Caco-2 (cell line): ENCODE data around the gene KDM4F. TPM values are rescaled to one million over a fixed set of nuclear protein-coding genes. Genes with fewer than 3 reads are reported as not detected.
"Not testable (repeated sequence)": the region's sequence is repeated elsewhere in the genome, so short reads cannot be mapped to it uniquely, and the experiment has no call there.

ENCODE experiments used
- BruUV-seq: library from RNA; stranded (reverse); fragments of 400-500 nt; replicated peaks from 2 replicates; lab custom pipeline; 2021; lab: Mats Ljungman, UMichigan
- CTCF ChIA-PET: fragments of 300-600 bp; sonication (Branson Sonifier 250); formaldehyde crosslinking; loops from one replicate; lab custom pipeline; 2022; ENCODE audit warnings: antibody characterized with exemption; lab: Charles Lee
- POLR2A ChIA-PET: fragments of 300-600 bp; sonication (Branson Sonifier 250); formaldehyde crosslinking; loops from one replicate; lab custom pipeline; 2022; ENCODE audit warnings: antibody characterized with exemption; lab: Charles Lee
- DNase-seq, 2 experiments: peaks; one replicate each; pipeline versions ENCODE4 v3.0.0 to v3.0.0-alpha.2; 2020 to 2022
- H3K27me3 ChIP-seq: replicated peaks from 2 replicates; pipeline ENCODE4 v1.6.0; 2011; ENCODE audit warnings: low read length; ENCODE audit not compliant: control insufficient read depth, insufficient read depth
- H3K36me3 ChIP-seq: 2 replicates; pipeline ENCODE4 v1.5.1; 2011; ENCODE audit warnings: low read length; ENCODE audit not compliant: control insufficient read depth, insufficient read depth
- H3K4me1 ChIP-seq: fragments of 250-450 bp; sonication (Bioruptor Pico); 2 replicates; pipeline ENCODE4 v1.5.1; 2020; ENCODE audit warnings: mild to moderate bottlenecking
- H3K4me3 ChIP-seq: 2 replicates; pipeline ENCODE4 v1.5.1; 2011; ENCODE audit warnings: low read depth, mild to moderate bottlenecking, control low read depth, low read length
- H3K9me3 ChIP-seq: fragments of 250-450 bp; sonication (Bioruptor Pico); 2 replicates; pipeline ENCODE4 v1.5.1; 2020; ENCODE audit warnings: mild to moderate bottlenecking, moderate library complexity
- H3K27ac Mint-ChIP-seq: one replicate; pipeline ENCODE4 v1.8.0; 2022; ENCODE audit warnings: mixed read lengths; ENCODE audit not compliant: unreplicated experiment
- H3K27me3 Mint-ChIP-seq: one replicate; pipeline ENCODE4 v1.8.0; 2022; ENCODE audit warnings: mixed read lengths; ENCODE audit not compliant: insufficient read depth, unreplicated experiment
- H3K36me3 Mint-ChIP-seq: one replicate; pipeline ENCODE4 v1.8.0; 2022; ENCODE audit warnings: mild to moderate bottlenecking, mixed read lengths; ENCODE audit not compliant: insufficient read depth, unreplicated experiment
- H3K4me1 Mint-ChIP-seq: one replicate; pipeline ENCODE4 v1.8.0; 2022; ENCODE audit warnings: low read depth, mixed read lengths; ENCODE audit not compliant: unreplicated experiment
- H3K4me3 Mint-ChIP-seq: one replicate; pipeline ENCODE4 v1.8.0; 2022; ENCODE audit warnings: mild to moderate bottlenecking, moderate library complexity, mixed read lengths; ENCODE audit not compliant: unreplicated experiment
- H3K9me3 Mint-ChIP-seq: one replicate; pipeline ENCODE4 v1.8.0; 2022; ENCODE audit warnings: mixed read lengths; ENCODE audit not compliant: unreplicated experiment
- intact Hi-C: fragments of 100-400 bp; cut with micrococcal nuclease; formaldehyde crosslinking; loops from one replicate; pipeline ENCODE4 v1.10.0; 2022; ENCODE audit not compliant: unreplicated experiment
- total RNA-seq: library from RNA; stranded (reverse); gene quantifications from 2 replicates; pipeline ENCODE4 v1.2.3, GENCODE V29; 2022
- TF ChIP-seq, protein P1 (sequence below), 2 experiments: fragments of 200-600 bp in 1 of 2; IDR thresholded peaks; 1 replicate in 1 of 2; 2 replicates in 1 of 2; pipeline versions ENCODE4 v1.5.1 to v1.8.0; 2011 to 2022; ENCODE audit warnings: antibody characterized with exemption in 1 of 2, control low read depth in 1 of 2, inconsistent platforms in 1 of 2, low read depth in 1 of 2, low read length in 1 of 2, mild to moderate bottlenecking in 1 of 2, moderate library complexity in 1 of 2; ENCODE audit not compliant: insufficient read depth in 1 of 2, severe bottlenecking in 1 of 2, unreplicated experiment in 1 of 2

Gene KDM4F
- total RNA-seq, 1 experiment from 2014 or later, result not detected

GRCh38 chr11:95011376-95011775, 37.8 kb upstream of the KDM4F start:
- BruUV-seq, result no TSS peak
- no peak overlapping the region for H3K27ac Mint-ChIP-seq
- H3K9me3 ChIP-seq, result no peaks in the 10 kb centered on the region
- H3K4me3 Mint-ChIP-seq, result no peak overlapping the region
- intact Hi-C loops, result no loop called here
- peaks cover 4% of the 10 kb centered on the region for H3K4me1 Mint-ChIP-seq
- H3K27me3 ChIP-seq, result no peaks in the 10 kb centered on the region
- no peak for DNase-seq
- H3K4me1 ChIP-seq, result peaks cover 3% of the 10 kb centered on the region; the same call in 1 of the 2 replicates
- CTCF ChIA-PET, result no interaction called here
- POLR2A ChIA-PET, result no interaction called here
- peaks cover 17% of the 10 kb centered on the region for H3K27me3 Mint-ChIP-seq
- no peaks in the 10 kb centered on the region for H3K36me3 Mint-ChIP-seq
- H3K9me3 Mint-ChIP-seq, result peaks cover 10% of the 10 kb centered on the region
- TF ChIP-seq, protein P1, sequence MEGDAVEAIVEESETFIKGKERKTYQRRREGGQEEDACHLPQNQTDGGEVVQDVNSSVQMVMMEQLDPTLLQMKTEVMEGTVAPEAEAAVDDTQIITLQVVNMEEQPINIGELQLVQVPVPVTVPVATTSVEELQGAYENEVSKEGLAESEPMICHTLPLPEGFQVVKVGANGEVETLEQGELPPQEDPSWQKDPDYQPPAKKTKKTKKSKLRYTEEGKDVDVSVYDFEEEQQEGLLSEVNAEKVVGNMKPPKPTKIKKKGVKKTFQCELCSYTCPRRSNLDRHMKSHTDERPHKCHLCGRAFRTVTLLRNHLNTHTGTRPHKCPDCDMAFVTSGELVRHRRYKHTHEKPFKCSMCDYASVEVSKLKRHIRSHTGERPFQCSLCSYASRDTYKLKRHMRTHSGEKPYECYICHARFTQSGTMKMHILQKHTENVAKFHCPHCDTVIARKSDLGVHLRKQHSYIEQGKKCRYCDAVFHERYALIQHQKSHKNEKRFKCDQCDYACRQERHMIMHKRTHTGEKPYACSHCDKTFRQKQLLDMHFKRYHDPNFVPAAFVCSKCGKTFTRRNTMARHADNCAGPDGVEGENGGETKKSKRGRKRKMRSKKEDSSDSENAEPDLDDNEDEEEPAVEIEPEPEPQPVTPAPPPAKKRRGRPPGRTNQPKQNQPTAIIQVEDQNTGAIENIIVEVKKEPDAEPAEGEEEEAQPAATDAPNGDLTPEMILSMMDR (IDR thresholded peaks at IDR 0.05; ENCODE audit: insufficient read depth in 1 of 2, low read depth in 1 of 2, low read length in 1 of 2, severe bottlenecking in 1 of 2, unreplicated experiment in 1 of 2), result no peak
- H3K36me3 ChIP-seq, result no peaks in the 10 kb centered on the region
- H3K4me3 ChIP-seq, result no peak overlapping the region

DNA sequence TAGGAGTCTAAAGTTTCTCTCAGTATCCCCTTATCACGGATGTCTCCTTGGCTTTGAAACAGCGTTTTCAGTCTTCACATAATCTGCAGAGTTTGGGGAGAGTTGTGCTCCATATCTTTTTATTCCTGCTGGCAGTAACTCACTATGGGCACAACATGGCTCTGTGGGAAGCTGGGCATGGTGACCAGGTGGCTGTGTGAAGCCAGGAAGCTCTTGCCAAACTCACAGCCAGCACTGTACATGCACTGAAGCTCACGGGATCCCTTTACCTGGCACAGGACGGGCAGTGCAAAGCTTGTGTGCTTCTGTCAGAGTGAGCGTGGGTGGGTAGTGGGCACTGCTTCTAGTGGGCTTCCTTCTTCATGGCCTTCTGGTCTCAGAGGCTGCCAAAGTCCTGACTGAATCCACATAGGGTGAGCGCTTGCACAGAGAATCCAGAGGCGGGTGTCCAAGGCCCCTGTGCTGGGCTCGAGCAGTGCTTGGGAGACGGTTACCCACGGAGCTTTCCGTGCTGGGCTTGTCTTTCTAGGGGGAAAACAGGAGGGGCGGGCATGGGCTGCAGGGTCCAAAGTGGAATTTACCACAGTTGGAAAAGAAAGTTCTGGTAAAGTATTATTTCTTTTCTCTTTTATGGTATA, 34.9 kb upstream of the KDM4F start:
- TF ChIP-seq, protein P1 (IDR thresholded peaks at IDR 0.05; ENCODE audit: insufficient read depth in 1 of 2, low read depth in 1 of 2, low read length in 1 of 2, severe bottlenecking in 1 of 2, unreplicated experiment in 1 of 2), result no peak
- Mint-ChIP-seq H3K27me3 (peaks cover 4% of the 10 kb centered on the region), H3K4me3 (no peak overlapping the region), H3K9me3 (no peaks in the 10 kb centered on the region), H3K27ac (no peak overlapping the region), H3K4me1 (peaks cover 6% of the 10 kb centered on the region), H3K36me3 (no peaks in the 10 kb centered on the region)
- Histone ChIP-seq H3K9me3 (no peaks in the 10 kb centered on the region), H3K4me3 (no peak overlapping the region), H3K4me1 (peaks cover 3% of the 10 kb centered on the region; the same call in 1 of the 2 replicates), H3K27me3 (no peaks in the 10 kb centered on the region), H3K36me3 (no peaks in the 10 kb centered on the region)
- BruUV-seq, result no TSS peak
- CTCF ChIA-PET, result interaction anchor here (0.6 kb wide), 1 partner anchor 482 kb away, joined by 4 read pairs; no protein-coding TSS in a partner anchor
- no peak for DNase-seq
- intact Hi-C loops, result no loop called here
- POLR2A ChIA-PET, result no interaction called here

DNA sequence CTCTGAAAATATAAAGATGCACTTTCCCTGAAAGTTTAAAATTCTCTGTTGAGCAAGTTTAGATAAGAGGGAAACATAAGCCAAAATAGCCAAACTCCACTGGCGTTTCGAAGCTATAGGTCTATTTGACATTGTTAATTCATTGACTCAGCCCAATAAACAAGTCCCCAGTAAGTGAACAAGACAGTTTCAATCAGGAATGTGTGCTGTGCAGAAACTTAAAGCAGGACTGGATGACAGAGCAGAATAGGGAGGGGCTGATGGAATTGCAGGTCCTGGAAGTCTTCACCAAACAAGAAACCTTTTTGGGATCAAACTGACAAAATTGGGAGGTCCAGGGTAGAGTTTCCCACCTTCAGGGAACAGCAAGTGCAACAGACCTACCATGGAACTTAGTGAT, 33.1 kb upstream of the KDM4F start:
- TF ChIP-seq, protein P1 (IDR thresholded peaks at IDR 0.05; ENCODE audit: insufficient read depth in 1 of 2, low read depth in 1 of 2, low read length in 1 of 2, severe bottlenecking in 1 of 2, unreplicated experiment in 1 of 2), result no peak
- ChIA-PET POLR2A (interaction anchor here (1.3 kb wide), 1 partner anchor 43 kb away, joined by 3 read pairs; the partner anchor contains the start of genes CWC15 and KDM4D), CTCF (no interaction called here)
- Mint-ChIP-seq H3K27ac (no peak overlapping the region), H3K4me1 (peaks cover 6% of the 10 kb centered on the region), H3K36me3 (no peaks in the 10 kb centered on the region), H3K27me3 (no peaks in the 10 kb centered on the region), H3K4me3 (no peak overlapping the region), H3K9me3 (no peaks in the 10 kb centered on the region)
- H3K4me1 ChIP-seq, result peaks cover 3% of the 10 kb centered on the region; the same call in 1 of the 2 replicates
- no peak overlapping the region for H3K4me3 ChIP-seq
- no peaks in the 10 kb centered on the region for H3K36me3 ChIP-seq
- intact Hi-C loops, result loop anchor here (2.0 kb wide), 1 partner anchor 51 kb away; the partner anchor contains the start of gene SRSF8
- no TSS peak for BruUV-seq
- no peaks in the 10 kb centered on the region for H3K27me3 ChIP-seq
- no peaks in the 10 kb centered on the region for H3K9me3 ChIP-seq
- DNase-seq, result peak in 1 of 2 experiments; percentile 35

- H3K9me3 ChIP-seq, H3K36me3 ChIP-seq, H3K4me3 Mint-ChIP-seq, H3K4me3 ChIP-seq, H3K27me3 Mint-ChIP-seq, H3K27me3 ChIP-seq, DNase-seq, H3K9me3 Mint-ChIP-seq, H3K4me1 Mint-ChIP-seq, CTCF ChIA-PET, POLR2A ChIA-PET, BruUV-seq, intact Hi-C loops, H3K4me1 ChIP-seq, H3K36me3 Mint-ChIP-seq, H3K27ac Mint-ChIP-seq: not testable (repeated sequence)
Measured at GRCh38 chr11:95021468-95021867, 27.8 kb upstream of the KDM4F start.
